HL-60 (cell line): ENCODE results near the gene SLC49A3.

Experiments
- GABPA ChIP-seq: IDR thresholded peaks from 2 replicates; pipeline ENCODE4 v1.6.1; 2012; ENCODE audit warnings: low read depth
- POLR2AphosphoS5 ChIP-seq: IDR thresholded peaks from 2 replicates; pipeline ENCODE4 v1.6.1; 2012; ENCODE audit warnings: low read depth
- TF ChIP-seq, protein P1 (sequence below): IDR thresholded peaks from one replicate; pipeline ENCODE4 v1.5.1; 2011; ENCODE audit warnings: low read length, control low read depth, inconsistent platforms; ENCODE audit not compliant: insufficient read depth
- TF ChIP-seq, protein P2 (sequence below): IDR thresholded peaks from 2 replicates; pipeline ENCODE4 v1.6.1; 2012; ENCODE audit warnings: low read depth; ENCODE audit not compliant: insufficient replicate concordance

DNA sequence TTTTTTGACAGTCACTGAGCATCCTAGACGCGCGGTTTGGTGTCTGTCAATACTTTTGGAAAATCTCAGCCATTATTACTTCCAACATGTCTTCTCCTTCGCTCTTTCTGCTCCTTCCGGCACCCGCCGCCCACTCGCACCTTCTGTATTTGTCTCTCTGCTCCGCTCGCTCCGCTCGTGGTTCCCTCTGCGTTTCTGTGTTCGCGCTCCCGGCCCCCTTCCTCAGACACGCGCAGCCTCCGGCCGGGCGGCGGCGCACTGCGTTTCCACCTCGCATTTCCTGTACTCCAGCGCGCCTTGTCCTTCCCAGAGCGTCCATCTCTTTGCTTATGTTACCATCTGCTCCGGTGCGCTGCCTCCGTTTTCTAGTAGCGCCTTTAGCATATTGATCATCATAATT, 42.5 kb downstream of the SLC49A3 start:
- TF ChIP-seq, protein P1, sequence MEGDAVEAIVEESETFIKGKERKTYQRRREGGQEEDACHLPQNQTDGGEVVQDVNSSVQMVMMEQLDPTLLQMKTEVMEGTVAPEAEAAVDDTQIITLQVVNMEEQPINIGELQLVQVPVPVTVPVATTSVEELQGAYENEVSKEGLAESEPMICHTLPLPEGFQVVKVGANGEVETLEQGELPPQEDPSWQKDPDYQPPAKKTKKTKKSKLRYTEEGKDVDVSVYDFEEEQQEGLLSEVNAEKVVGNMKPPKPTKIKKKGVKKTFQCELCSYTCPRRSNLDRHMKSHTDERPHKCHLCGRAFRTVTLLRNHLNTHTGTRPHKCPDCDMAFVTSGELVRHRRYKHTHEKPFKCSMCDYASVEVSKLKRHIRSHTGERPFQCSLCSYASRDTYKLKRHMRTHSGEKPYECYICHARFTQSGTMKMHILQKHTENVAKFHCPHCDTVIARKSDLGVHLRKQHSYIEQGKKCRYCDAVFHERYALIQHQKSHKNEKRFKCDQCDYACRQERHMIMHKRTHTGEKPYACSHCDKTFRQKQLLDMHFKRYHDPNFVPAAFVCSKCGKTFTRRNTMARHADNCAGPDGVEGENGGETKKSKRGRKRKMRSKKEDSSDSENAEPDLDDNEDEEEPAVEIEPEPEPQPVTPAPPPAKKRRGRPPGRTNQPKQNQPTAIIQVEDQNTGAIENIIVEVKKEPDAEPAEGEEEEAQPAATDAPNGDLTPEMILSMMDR, result no peak
- TF ChIP-seq POLR2AphosphoS5 (no peak), GABPA (no peak)
- TF ChIP-seq, protein P2, sequence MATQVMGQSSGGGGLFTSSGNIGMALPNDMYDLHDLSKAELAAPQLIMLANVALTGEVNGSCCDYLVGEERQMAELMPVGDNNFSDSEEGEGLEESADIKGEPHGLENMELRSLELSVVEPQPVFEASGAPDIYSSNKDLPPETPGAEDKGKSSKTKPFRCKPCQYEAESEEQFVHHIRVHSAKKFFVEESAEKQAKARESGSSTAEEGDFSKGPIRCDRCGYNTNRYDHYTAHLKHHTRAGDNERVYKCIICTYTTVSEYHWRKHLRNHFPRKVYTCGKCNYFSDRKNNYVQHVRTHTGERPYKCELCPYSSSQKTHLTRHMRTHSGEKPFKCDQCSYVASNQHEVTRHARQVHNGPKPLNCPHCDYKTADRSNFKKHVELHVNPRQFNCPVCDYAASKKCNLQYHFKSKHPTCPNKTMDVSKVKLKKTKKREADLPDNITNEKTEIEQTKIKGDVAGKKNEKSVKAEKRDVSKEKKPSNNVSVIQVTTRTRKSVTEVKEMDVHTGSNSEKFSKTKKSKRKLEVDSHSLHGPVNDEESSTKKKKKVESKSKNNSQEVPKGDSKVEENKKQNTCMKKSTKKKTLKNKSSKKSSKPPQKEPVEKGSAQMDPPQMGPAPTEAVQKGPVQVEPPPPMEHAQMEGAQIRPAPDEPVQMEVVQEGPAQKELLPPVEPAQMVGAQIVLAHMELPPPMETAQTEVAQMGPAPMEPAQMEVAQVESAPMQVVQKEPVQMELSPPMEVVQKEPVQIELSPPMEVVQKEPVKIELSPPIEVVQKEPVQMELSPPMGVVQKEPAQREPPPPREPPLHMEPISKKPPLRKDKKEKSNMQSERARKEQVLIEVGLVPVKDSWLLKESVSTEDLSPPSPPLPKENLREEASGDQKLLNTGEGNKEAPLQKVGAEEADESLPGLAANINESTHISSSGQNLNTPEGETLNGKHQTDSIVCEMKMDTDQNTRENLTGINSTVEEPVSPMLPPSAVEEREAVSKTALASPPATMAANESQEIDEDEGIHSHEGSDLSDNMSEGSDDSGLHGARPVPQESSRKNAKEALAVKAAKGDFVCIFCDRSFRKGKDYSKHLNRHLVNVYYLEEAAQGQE, result no peak
